ENCODE measurements around the gene MEMO1. TPM values are rescaled to one million over a fixed set of nuclear protein-coding genes. Genes with fewer than 3 reads are reported as not detected.
"Not testable (repeated sequence)": the region's sequence is repeated elsewhere in the genome, so short reads cannot be mapped to it uniquely, and the experiment has no call there.

MEMO1 gene
- total RNA-seq, 1 experiment from 2014 or later: 44.7 TPM

GRCh38 chr2:31967790-31968189, 43.0 kb downstream of the MEMO1 start:
- Histone ChIP-seq H3K9ac (ENCODE audit: low read length) (no peak overlapping the region), H3K4me1 (ENCODE audit: control insufficient read depth in 1 of 2, insufficient read depth in 2 of 2, low read length in 2 of 2) (peaks cover 0 to 5% of the 10 kb centered on the region in 2 experiments; a peak in 1 of 4 replicates), H3K27ac (ENCODE audit: low read depth, low read length) (no peak overlapping the region), H4K20me1 (ENCODE audit: insufficient read depth) (0 out of 2 replicates have a peak, but pooled peaks cover 10% of the 10 kb centered on the region), H3K4me3 (replicated peaks in 1 of 2; ENCODE audit: low read depth in 1 of 2, low read length in 2 of 2) (no peak overlapping the region), H2AFZ (ENCODE audit: low read depth, low read length, poor library complexity, severe bottlenecking) (no peak overlapping the region), H3K79me2 (ENCODE audit: insufficient read depth, low read length) (peaks cover 88% of the 10 kb centered on the region), H3K36me3 (ENCODE audit: control insufficient read depth in 1 of 2, insufficient read depth in 2 of 2, low read length in 2 of 2) (no peaks in the 10 kb centered on the region), H3K4me2 (ENCODE audit: low read length) (no peak overlapping the region), H3K27me3 (ENCODE audit: insufficient read depth, low read length) (no peaks in the 10 kb centered on the region), H3K9me3 (ENCODE audit: control insufficient read depth in 1 of 2, insufficient read depth in 1 of 2, low read depth in 1 of 2, low read length in 2 of 2) (no peaks in the 10 kb centered on the region), H3K9me2 (ENCODE audit: insufficient read depth) (no peaks in the 10 kb centered on the region)
- no peak for TF ChIP-seq SIN3A (IDR thresholded peaks at IDR 0.05; ENCODE audit: low read depth)
- TF ChIP-seq CTCF (IDR thresholded peaks at IDR 0.05 in 2 of 3, conservative IDR thresholded peaks at IDR 0.05 in 1 of 3; ENCODE audit: borderline replicate concordance in 1 of 3, insufficient read depth in 1 of 3, low read depth in 2 of 3, low read length in 2 of 3): no peak
- no peak for TF ChIP-seq FOSL1 (IDR thresholded peaks at IDR 0.05; ENCODE audit: low read depth)
- no peak for TF ChIP-seq MAX (IDR thresholded peaks at IDR 0.05)
- no peak for TF ChIP-seq EGR1 (IDR thresholded peaks at IDR 0.05; ENCODE audit: low read depth)
- TF ChIP-seq TCF7L2 (IDR thresholded peaks at IDR 0.05; ENCODE audit: borderline replicate concordance, extremely low read depth, insufficient read depth, insufficient read length): no peak
- no peak for ATAC-seq
- BruUV-seq (replicated peaks): no TSS peak
- CTCF ChIA-PET: no interaction called here
- RAD21 ChIA-PET (ENCODE audit: low non-redundant PET in 1 of 2, low total read pairs in 2 of 2, uncharacterized antibody in 2 of 2, unreplicated experiment in 2 of 2): interaction anchor here in 1 of 2 experiments (0.6 kb wide), 1 partner anchor 152 kb away, joined by 3 read pairs; no protein-coding TSS in a partner anchor
- no peak for DNase-seq (ENCODE audit: low read depth, low spot score)
- POLR2A ChIA-PET: no interaction called here
- intact Hi-C loops (cut with micrococcal nuclease): no loop called here

- ATAC-seq; H2AFZ ChIP-seq (ENCODE audit: low read depth, low read length, poor library complexity, severe bottlenecking); intact Hi-C loops (cut with micrococcal nuclease); CTCF ChIA-PET; H3K9me3 ChIP-seq (ENCODE audit: control insufficient read depth in 1 of 2, insufficient read depth in 1 of 2, low read depth in 1 of 2, low read length in 2 of 2); BruUV-seq (replicated peaks); H3K9me2 ChIP-seq (ENCODE audit: insufficient read depth); H3K27me3 ChIP-seq (ENCODE audit: insufficient read depth, low read length); RAD21 ChIA-PET (ENCODE audit: low non-redundant PET in 1 of 2, low total read pairs in 2 of 2, uncharacterized antibody in 2 of 2, unreplicated experiment in 2 of 2); H3K9ac ChIP-seq (ENCODE audit: low read length); H3K4me3 ChIP-seq (replicated peaks in 1 of 2; ENCODE audit: low read depth in 1 of 2, low read length in 2 of 2); H3K4me2 ChIP-seq (ENCODE audit: low read length); H3K36me3 ChIP-seq (ENCODE audit: control insufficient read depth in 1 of 2, insufficient read depth in 2 of 2, low read length in 2 of 2); H3K27ac ChIP-seq (ENCODE audit: low read depth, low read length); DNase-seq (ENCODE audit: low read depth, low spot score); POLR2A ChIA-PET: not testable (repeated sequence)
- Histone ChIP-seq H3K79me2 (ENCODE audit: insufficient read depth, low read length) (peaks cover 89% of the 10 kb centered on the region), H4K20me1 (ENCODE audit: insufficient read depth) (peaks cover 14% of the 10 kb centered on the region; the same call in 1 of the 2 replicates), H3K4me1 (ENCODE audit: control insufficient read depth in 1 of 2, insufficient read depth in 2 of 2, low read length in 2 of 2) (peaks cover 7 to 19% of the 10 kb centered on the region in 2 experiments; a peak in 3 of 4 replicates)
These were observed 44.4 kb downstream of the MEMO1 start for GRCh38 chr2:31966402-31966801.

Measured in HCT116 (cell line).